ENCODE data around the gene CNTNAP2. TPM values are rescaled to one million over a fixed set of nuclear protein-coding genes. Genes with fewer than 3 reads are reported as not detected.
"Not testable (repeated sequence)": the region's sequence is repeated elsewhere in the genome, so short reads cannot be mapped to it uniquely, and the experiment has no call there.

CNTNAP2 gene
- total RNA-seq, 1 experiment from 2014 or later: not detected

GRCh38 chr7:147564786-147565476, 1448.3 kb downstream of the CNTNAP2 start:
- Histone ChIP-seq H3K36me3 (no peaks in the 10 kb centered on the region), H3K27me3 (no peaks in the 10 kb centered on the region), H3K9me3 (no peaks in the 10 kb centered on the region), H3K4me3 (no peak overlapping the region)
- no peak for DNase-seq

DNA sequence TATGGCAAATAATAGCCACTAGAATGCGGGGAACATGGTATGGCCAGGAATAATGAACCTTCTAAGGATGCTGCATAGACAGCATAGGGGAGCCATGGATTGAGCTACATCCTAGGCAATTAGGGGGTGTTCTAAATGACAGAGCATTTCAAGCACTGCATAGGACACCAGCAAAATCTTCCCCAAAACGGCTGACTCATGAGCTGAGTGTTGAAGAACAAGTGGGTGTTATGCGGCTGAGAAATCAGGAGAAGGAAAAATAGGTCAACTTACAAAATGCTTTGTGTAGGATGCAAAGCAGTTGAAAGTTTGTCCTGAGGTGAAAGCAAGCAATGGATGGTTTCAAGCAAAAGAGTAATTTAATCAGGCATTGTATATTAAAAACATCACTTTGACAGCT, 1450.4 kb downstream of the CNTNAP2 start:
- no peaks in the 10 kb centered on the region for H3K27me3 ChIP-seq
- DNase-seq: no peak
- H3K4me3 ChIP-seq: no peak overlapping the region
- no peaks in the 10 kb centered on the region for H3K36me3 ChIP-seq
- H3K9me3 ChIP-seq: no peaks in the 10 kb centered on the region

DNA sequence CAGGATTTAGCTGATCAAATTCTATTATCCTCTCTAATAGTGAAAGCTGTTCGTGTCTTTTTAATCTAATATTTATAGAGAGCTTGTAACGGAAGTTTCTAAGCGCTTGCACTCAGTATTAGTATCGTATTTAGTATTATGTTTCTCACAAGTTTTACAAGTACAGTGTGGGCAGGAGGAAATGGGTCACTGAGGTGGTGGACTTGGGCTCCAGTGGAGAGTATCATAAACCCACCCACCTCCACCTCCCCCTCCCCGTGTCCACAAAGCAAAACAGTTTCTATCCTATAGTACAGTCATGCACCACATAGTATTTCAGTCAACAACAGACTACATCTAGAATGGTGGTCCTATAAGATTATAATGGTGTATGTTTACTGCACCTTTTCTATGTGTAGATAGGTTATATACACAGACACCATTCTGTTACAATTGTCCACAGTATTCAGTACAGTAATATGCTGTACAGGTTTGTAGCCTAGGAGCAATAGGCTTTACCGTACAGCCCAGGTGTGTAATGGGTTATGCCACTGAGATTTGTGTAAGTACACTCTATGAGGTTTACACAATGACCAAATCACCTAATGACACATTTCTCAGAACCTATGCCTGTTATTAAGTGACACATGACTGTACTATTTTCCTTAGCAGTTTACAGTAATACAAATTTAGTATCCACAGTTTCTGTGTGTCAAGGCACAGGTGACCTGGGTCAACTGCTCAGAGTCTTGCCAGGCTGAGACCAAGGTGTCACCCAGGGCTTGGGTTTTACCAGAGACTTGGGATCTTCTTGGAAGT, 1452.7 kb downstream of the CNTNAP2 start:
- H3K4me3 ChIP-seq: no peak overlapping the region
- no peaks in the 10 kb centered on the region for H3K36me3 ChIP-seq
- no peaks in the 10 kb centered on the region for H3K27me3 ChIP-seq
- no peak for DNase-seq
- no peaks in the 10 kb centered on the region for H3K9me3 ChIP-seq

DNA sequence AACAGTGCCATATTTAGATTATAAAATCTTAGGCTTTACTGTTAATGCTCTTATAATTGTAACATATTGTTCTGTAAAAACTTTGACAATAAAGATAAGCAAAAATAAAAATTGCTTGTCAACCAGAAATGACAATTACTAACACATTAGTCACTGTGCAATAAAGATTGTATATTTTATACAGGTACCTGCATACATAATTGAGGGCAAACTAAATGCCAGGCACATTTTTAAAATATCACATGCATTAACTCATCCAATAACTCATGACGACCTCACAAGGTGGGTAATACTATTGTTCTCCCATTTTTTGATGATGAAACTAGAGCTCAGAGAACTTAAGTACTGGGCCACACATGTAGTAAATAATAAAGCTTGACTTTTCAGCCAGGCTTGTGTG, 1453.8 kb downstream of the CNTNAP2 start:
- no peak for DNase-seq
- Histone ChIP-seq H3K4me3 (no peak overlapping the region), H3K27me3 (no peaks in the 10 kb centered on the region), H3K36me3 (no peaks in the 10 kb centered on the region), H3K9me3 (no peaks in the 10 kb centered on the region)

GRCh38 chr7:147571436-147572185, 1455.0 kb downstream of the CNTNAP2 start:
- no peak for DNase-seq
- no peaks in the 10 kb centered on the region for H3K27me3 ChIP-seq
- H3K4me3 ChIP-seq: no peak overlapping the region
- no peaks in the 10 kb centered on the region for H3K9me3 ChIP-seq
- no peaks in the 10 kb centered on the region for H3K36me3 ChIP-seq

- no peaks in the 10 kb centered on the region for H3K27me3 ChIP-seq
- no peaks in the 10 kb centered on the region for H3K36me3 ChIP-seq
- no peak for DNase-seq
- no peak overlapping the region for H3K4me3 ChIP-seq
- no peaks in the 10 kb centered on the region for H3K9me3 ChIP-seq
Observed at GRCh38 chr7:147578196-147578595, 1461.6 kb downstream of the CNTNAP2 start.

DNA sequence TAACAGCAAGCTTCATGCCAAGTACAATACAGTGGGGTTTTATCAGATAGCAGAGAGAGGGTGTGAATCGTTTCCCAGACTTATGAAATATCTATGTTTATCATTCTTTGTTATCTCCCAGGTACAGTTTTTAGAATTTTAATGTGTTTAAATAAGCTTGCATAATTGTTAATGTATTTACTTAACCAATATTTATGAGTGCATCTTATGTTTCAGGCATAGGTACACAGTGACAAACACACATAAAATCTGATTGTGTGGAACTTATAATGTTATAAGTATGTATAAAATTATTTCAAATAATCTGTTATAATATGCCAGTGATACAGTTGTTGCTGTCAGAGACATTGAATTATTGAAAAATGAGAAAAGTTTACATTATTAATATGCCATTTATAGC, 1462.5 kb downstream of the CNTNAP2 start:
- no peak for DNase-seq
- H3K36me3 ChIP-seq: no peaks in the 10 kb centered on the region
- no peaks in the 10 kb centered on the region for H3K27me3 ChIP-seq
- no peaks in the 10 kb centered on the region for H3K9me3 ChIP-seq
- H3K4me3 ChIP-seq: no peak overlapping the region

DNA sequence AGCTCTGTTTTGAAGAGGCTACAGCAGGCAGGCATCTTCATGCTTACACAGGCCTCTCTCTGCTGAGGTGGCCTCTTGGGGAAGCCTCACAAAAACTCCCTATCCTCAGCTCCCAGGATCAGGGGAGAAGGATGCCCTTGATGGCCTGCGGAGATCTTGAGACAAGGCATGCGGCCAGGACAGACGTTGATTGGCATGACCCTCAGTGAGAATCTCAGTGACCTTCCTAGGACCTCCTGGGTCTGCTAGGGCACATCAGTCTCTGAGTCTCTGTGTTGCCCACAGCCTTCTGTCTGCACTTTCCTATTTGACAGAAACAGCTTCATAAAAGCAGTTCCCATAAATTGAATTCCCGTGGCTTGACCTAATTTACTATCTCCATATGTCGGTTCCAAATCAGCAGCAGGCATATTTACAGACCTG, 1468.2 kb downstream of the CNTNAP2 start:
- H3K9me3 ChIP-seq: no peaks in the 10 kb centered on the region
- no peaks in the 10 kb centered on the region for H3K27me3 ChIP-seq
- H3K4me3 ChIP-seq: no peak overlapping the region
- no peak for DNase-seq
- no peaks in the 10 kb centered on the region for H3K36me3 ChIP-seq

DNA sequence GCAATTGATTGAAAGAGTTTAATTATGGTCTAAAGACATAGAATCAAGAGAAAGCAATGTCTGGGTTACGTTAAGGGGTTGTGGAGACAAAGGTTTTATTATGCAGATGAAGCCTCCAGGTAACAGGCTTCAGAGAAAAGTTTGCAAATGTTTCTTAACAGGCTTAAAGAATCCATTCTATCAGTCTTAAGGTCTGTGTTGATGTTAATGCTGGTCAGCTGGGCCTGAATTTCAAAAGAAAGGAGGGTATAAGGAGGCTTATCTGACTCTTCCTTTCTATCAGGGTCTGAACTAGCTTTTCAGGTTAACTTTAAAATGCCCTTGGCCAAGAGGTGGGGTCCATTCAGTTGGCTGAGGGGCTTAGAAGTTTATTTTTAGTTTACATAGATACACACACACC, 1469.5 kb downstream of the CNTNAP2 start:
- no peak for DNase-seq
- H3K36me3 ChIP-seq: no peaks in the 10 kb centered on the region
- H3K9me3 ChIP-seq: no peaks in the 10 kb centered on the region
- H3K4me3 ChIP-seq: no peak overlapping the region
- no peaks in the 10 kb centered on the region for H3K27me3 ChIP-seq

GRCh38 chr7:147586526-147586925, 1469.9 kb downstream of the CNTNAP2 start:
- no peaks in the 10 kb centered on the region for H3K27me3 ChIP-seq
- H3K36me3 ChIP-seq: no peaks in the 10 kb centered on the region
- H3K9me3 ChIP-seq: no peaks in the 10 kb centered on the region
- no peak overlapping the region for H3K4me3 ChIP-seq
- DNase-seq: no peak

DNA sequence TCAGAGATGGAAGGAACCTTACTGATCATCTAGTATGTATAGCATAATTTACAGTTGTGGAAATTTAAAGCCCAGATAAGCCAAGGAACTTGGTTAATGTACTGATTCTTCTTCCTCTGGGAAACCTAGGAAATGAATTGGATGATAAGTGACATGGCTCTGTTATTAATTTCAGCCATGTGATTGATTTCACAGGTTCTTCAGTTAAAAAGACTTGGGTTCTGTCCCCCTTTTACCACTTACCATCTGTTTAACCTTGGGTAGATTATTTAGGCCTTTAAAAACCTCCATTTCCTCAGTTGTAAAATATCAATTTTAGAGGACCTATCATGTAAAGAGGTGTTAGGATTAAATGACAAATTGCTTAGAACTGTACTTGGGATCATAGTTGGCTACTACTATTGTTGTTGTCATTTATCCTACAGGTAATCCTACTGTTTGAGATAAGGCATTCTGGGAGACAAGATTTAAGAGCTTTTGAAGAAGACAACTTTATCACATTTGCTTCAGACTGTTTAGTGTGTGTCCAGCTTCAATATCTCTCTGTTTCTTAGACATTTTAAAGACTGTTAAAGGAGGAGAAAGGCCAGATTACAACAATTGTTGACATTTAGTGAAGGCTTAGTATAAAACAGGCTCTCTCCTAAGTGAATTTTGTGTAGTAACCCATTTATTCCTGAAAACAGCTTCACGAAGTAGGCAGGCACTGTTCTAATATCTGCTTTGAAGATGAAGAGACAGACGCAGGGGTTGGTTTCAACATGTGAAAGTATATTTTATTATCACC, 1476.9 kb downstream of the CNTNAP2 start:
- DNase-seq: no peak
- Histone ChIP-seq H3K9me3 (no peaks in the 10 kb centered on the region), H3K4me3 (no peak overlapping the region), H3K36me3 (no peaks in the 10 kb centered on the region), H3K27me3 (no peaks in the 10 kb centered on the region)

DNA sequence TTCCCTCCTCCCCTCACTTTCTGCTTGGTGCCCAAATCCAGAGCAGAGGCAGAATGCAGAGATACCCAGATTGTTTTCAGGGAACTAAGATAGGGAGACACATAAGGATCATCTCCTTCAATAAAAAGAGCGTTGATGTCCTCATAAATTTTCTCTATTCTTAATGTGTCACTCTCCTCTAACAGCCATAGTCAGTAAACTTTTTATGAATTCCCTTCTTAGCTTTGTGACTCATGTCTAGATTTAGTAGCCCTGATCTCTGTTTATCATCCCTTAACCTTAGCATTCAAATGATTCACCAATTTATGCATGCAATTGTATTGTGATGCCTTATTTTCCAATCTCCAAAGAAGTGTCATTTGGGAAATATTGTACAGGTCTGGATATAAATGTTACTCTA, 1478.4 kb downstream of the CNTNAP2 start:
- H3K4me3 ChIP-seq: no peak overlapping the region
- no peak for DNase-seq
- H3K9me3 ChIP-seq: no peaks in the 10 kb centered on the region
- no peaks in the 10 kb centered on the region for H3K36me3 ChIP-seq
- H3K27me3 ChIP-seq: no peaks in the 10 kb centered on the region

DNA sequence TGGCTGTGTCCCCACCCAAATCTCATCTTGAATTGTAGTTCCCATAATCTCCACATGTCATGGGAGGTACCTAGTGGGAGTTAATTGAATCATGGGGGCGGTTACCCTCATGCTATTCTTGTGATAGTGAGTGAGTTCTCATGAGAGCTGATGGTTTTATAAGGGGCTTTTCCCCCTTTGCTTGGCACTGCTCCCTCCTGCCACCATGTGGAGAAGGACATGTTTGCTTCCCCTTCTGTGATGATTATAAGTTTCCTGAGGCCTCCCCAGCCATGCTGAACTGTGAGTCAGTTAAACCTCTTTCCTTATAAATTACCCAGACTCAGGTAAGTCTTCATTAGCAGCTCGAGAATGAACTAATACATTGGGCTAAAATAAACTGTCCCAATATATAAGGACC, 1482.1 kb downstream of the CNTNAP2 start:
- not testable (repeated sequence) for DNase-seq, H3K36me3 ChIP-seq, H3K9me3 ChIP-seq, H3K27me3 ChIP-seq, H3K4me3 ChIP-seq

DNA sequence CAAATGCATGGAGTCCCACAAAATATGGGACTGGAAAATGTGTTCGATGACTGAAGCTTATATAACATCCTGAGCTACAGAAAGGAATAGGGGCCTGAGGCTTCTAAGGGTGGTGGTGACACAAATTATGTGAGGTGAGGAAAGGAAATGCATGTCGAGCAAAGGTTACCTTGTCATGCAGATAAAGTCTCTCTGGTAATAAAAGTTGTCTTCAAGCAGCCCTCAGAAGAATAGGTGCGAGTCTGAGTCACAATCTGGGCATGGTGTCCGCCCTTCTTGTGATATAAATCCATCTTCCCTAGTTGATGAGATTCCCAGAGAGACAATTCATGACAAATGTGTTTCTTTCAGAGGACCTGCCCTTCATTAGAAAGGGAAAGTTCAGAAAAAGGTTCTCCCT, 1488.7 kb downstream of the CNTNAP2 start:
- no peak for DNase-seq
- Histone ChIP-seq H3K27me3 (no peaks in the 10 kb centered on the region), H3K4me3 (no peak overlapping the region), H3K36me3 (no peaks in the 10 kb centered on the region), H3K9me3 (no peaks in the 10 kb centered on the region)

DNA sequence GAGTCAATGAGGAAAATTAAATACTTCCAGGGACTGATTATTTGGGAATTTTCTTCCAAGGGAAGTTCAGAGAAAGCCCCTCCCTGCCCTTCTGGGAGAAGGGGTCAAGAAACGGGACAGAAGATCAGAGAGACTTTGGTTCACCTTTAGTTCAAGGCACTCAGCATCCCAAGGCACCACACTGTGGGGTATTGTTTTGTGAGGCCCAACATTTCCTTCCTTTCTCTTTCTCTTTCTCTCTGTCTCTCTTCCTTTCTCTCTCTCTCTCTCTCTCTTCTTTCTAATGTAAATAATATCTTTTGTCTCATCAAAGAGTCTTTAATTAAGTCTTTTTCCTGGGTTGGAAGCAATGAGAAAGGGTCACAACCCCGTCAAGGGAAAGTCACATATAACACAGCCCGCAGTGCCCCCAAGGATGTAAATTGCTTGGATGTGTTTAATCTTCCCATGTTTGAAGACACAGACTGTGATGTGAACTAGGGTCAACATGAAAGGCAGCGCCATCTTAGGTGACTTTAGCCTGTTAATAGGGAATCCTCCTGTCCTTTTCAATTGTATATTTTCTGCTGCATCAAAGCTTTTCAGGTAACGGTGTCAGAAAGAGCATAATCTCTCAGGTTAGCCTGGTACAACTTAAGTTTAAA, 1490.7 kb downstream of the CNTNAP2 start:
- H3K4me3 ChIP-seq: no peak overlapping the region
- H3K27me3 ChIP-seq: no peaks in the 10 kb centered on the region
- DNase-seq: no peak
- H3K36me3 ChIP-seq: no peaks in the 10 kb centered on the region
- no peaks in the 10 kb centered on the region for H3K9me3 ChIP-seq

DNA sequence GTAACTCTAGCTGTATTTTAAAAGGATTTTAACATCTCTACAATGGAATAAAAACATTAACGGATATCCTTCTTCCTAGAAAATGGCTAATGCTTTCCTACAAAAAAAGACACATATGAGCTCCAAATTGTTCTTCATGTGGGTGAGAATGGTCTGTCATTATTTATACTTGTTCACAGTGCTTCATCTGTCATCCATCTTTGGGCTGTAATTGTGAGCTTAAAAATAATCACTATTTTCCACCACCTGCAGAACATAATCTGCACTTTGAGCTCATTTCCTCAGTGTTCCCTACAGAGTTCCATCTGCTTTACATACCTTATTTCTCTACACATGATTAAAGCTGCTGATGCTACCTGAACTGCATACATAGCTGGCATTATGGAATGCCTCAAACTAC, 1494.8 kb downstream of the CNTNAP2 start:
- Histone ChIP-seq H3K9me3 (no peaks in the 10 kb centered on the region), H3K36me3 (no peaks in the 10 kb centered on the region), H3K27me3 (no peaks in the 10 kb centered on the region), H3K4me3 (no peak overlapping the region)
- DNase-seq: no peak

All from MG63 (cell line).